ENCODE results near the gene LYG1. TPM values are rescaled to one million over a fixed set of nuclear protein-coding genes. Genes with fewer than 3 reads are reported as not detected.

The LYG1 gene
- total and polyA plus RNA-seq, 2 of the 4 experiments (the other 2 are of a cell fraction): 1.2 TPM; not detected in 1

DNA sequence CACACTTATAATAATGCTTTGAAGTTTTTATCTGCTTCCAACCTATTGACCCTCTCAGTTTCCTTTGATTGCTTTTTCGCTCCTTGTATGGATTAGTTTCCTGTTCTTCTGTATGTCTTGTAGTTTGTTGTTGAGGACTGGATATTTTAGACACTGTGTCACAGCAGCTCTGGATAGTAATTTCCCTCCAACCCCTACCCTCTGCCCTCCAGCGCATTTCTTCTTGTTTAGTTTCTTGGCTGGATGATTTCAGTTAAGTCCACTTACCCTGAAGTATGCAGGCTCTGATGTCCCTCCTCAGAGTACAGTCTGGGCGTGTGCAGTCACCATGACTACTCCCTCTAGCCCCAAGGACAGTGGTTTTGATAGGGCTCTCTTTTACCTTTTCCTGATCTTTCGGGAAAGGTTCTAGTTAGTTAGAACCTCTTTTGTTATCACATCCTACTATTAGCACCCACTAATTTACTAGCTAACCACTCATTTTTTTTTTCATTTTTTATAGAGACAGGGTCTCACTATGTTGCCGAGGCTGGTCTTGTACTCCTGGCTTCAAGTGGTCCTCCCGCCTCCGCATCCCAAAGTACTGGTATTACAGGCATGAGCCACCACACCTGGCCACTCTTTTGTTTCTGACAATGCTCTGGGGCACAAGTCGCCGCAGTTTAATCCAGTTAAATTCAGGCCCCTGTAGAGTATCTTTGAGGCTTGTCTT is 16.3 kb upstream of the LYG1 start:
- H3K14ac ChIP-seq (replicated peaks; ENCODE audit: low read depth, low read length): no peak overlapping the region
- no peak overlapping the region for H2AFZ ChIP-seq (replicated peaks; ENCODE audit: low read length, poor library complexity)
- no peak overlapping the region for H3K18ac ChIP-seq (ENCODE audit: low read depth, low read length)
- H2AK5ac ChIP-seq (ENCODE audit: low read depth, low read length): no peak overlapping the region
- H4K5ac ChIP-seq (ENCODE audit: low read depth, low read length): no peak overlapping the region
- no peak overlapping the region for H4K91ac ChIP-seq (ENCODE audit: insufficient read depth, low read depth, low read length)
- H2BK15ac ChIP-seq (ENCODE audit: low read depth, low read length): no peak overlapping the region
- no peaks in the 10 kb centered on the region for H3K9me3 ChIP-seq (ENCODE audit: control insufficient read depth, insufficient read depth, low read length)
- H3K9ac ChIP-seq (ENCODE audit: low read depth, low read length): no peak overlapping the region
- H3K79me1 ChIP-seq (ENCODE audit: low read depth in 1 of 2, low read length in 2 of 2): peaks cover 11 to 18% of the 10 kb centered on the region in 2 experiments
- DNase-seq (no peak), ATAC-seq (ENCODE audit: low read depth) (no peak)
- no peak overlapping the region for H2BK20ac ChIP-seq (ENCODE audit: low read depth, low read length)
- H3K4me2 ChIP-seq (ENCODE audit: low read depth, low read length): no peak overlapping the region
- H3K27me3 ChIP-seq (ENCODE audit: control insufficient read depth, insufficient read depth, low read length): no peaks in the 10 kb centered on the region
- peaks cover 16% of the 10 kb centered on the region for H3K36me3 ChIP-seq (ENCODE audit: control insufficient read depth, insufficient read depth, low read length)
- no peak overlapping the region for H3K23ac ChIP-seq (ENCODE audit: low read depth, low read length)
- no peaks in the 10 kb centered on the region for H3K4me1 ChIP-seq (ENCODE audit: control insufficient read depth, insufficient read depth, low read length)
- H2BK5ac ChIP-seq (ENCODE audit: low read depth, low read length, poor library complexity, severe bottlenecking): no peak overlapping the region
- 91% methylated on average over 5 of the region's 9 CpGs; no CpG with 5 or more reads in 1 of the 2 experiments for WGBS, 2 experiments (ENCODE audit: extremely low coverage in 2 of 2, insufficient read length in 1 of 2)
- H4K8ac ChIP-seq (ENCODE audit: low read depth in 2 of 2, low read length in 2 of 2): no peak overlapping the region
- TF ChIP-seq CEBPB (IDR thresholded peaks at IDR 0.05; ENCODE audit: low read depth, low read length) (no peak), POLR2A (IDR thresholded peaks at IDR 0.05; ENCODE audit: low read depth, low read length) (no peak), BHLHE40 (IDR thresholded peaks at IDR 0.05; ENCODE audit: low read depth, low read length) (no peak), RCOR1 (IDR thresholded peaks at IDR 0.05; ENCODE audit: insufficient replicate concordance, low read length) (no peak), MAZ (IDR thresholded peaks at IDR 0.05; ENCODE audit: borderline replicate concordance, low read depth, low read length) (no peak), FOS (IDR thresholded peaks at IDR 0.05; ENCODE audit: low read depth, low read length) (no peak), CHD1 (IDR thresholded peaks at IDR 0.05; ENCODE audit: low read depth, low read length) (no peak), NFE2L2 (IDR thresholded peaks at IDR 0.05; ENCODE audit: low read depth, low read length) (no peak), MXI1 (IDR thresholded peaks at IDR 0.05; ENCODE audit: borderline replicate concordance, low read depth, low read length) (no peak), MAFK (IDR thresholded peaks at IDR 0.05; ENCODE audit: low read depth, low read length) (no peak), RAD21 (IDR thresholded peaks at IDR 0.05; ENCODE audit: low read length) (no peak)
- TF ChIP-seq, protein P1, sequence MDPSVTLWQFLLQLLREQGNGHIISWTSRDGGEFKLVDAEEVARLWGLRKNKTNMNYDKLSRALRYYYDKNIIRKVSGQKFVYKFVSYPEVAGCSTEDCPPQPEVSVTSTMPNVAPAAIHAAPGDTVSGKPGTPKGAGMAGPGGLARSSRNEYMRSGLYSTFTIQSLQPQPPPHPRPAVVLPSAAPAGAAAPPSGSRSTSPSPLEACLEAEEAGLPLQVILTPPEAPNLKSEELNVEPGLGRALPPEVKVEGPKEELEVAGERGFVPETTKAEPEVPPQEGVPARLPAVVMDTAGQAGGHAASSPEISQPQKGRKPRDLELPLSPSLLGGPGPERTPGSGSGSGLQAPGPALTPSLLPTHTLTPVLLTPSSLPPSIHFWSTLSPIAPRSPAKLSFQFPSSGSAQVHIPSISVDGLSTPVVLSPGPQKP (IDR thresholded peaks at IDR 0.05; ENCODE audit: borderline replicate concordance, low read depth, low read length): no peak
- TF ChIP-seq, protein P2, sequence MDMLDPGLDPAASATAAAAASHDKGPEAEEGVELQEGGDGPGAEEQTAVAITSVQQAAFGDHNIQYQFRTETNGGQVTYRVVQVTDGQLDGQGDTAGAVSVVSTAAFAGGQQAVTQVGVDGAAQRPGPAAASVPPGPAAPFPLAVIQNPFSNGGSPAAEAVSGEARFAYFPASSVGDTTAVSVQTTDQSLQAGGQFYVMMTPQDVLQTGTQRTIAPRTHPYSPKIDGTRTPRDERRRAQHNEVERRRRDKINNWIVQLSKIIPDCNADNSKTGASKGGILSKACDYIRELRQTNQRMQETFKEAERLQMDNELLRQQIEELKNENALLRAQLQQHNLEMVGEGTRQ (IDR thresholded peaks at IDR 0.05; ENCODE audit: low read depth, low read length): no peak
- in situ Hi-C loops (cut with MboI; ENCODE audit: low sequenced_read_pairs) (no loop called here), dilution Hi-C loops (cut with HindIII; ENCODE audit: low sequenced_read_pairs, unreplicated experiment) (no loop called here), intact Hi-C loops (cut with micrococcal nuclease) (no loop called here)
- no peak overlapping the region for H2AK9ac ChIP-seq (replicated peaks; ENCODE audit: low read depth, low read length, poor library complexity)
- H3K56ac ChIP-seq (ENCODE audit: extremely low read depth, insufficient read depth, low read length): no peak overlapping the region
- H2BK120ac ChIP-seq (ENCODE audit: low read depth, low read length): no peak overlapping the region
- ChIA-PET CTCF (no interaction called here), POLR2A (ENCODE audit: unreplicated experiment) (no interaction called here)
- BruUV-seq (replicated peaks): no TSS peak
- no peak overlapping the region for H3K4me3 ChIP-seq (ENCODE audit: insufficient read depth, low read depth, low read length)
- H4K20me1 ChIP-seq (ENCODE audit: insufficient read depth, low read length): no peaks in the 10 kb centered on the region; the same call in 1 of the 2 replicates
- H3K4ac ChIP-seq (ENCODE audit: low read depth, low read length): no peak overlapping the region
- H3K9me1 ChIP-seq (ENCODE audit: insufficient read depth, low read length): no peaks in the 10 kb centered on the region
- no peak overlapping the region for H3K27ac ChIP-seq (ENCODE audit: insufficient read depth, low read length)

All from IMR-90 (cell line).